ENCODE data around the gene MATN4.

MATN4 gene

DNA sequence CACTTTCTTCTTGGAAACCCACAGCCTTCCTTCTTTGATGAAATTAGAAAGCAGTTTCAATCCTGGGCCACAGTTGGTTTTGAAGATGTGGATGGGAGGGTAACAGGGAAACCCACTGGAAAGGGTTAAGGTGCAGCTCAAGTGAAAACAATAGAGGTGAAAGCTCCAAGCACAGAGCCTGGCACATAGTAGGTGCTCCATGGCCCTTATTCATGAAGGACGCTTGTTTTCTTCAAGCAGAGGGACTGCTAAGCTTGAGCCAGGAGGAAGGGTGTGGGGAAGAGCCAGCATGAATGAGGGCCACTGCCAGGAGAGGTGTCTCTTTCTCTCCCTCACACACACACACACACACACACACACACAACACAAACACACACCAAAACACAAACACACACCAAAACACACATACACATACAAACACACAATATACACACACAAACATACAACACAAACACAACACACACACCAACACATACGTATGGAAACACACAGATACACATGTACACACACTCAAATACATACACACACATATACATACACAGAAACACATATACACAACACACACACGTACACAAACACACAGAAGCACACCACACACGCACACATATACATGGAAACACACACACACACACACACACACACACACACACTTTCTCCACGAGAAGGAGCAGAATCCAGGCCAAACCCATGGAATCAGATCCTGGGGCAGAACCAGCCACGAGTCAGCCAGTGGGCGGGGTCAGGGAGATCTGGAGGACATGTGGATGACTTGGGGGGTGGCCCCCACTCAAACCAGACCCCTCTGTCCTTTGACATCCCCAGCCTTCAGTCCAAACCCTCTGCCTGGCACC is 25.2 kb downstream of the MATN4 start:
- Histone ChIP-seq H3K9ac (no peak overlapping the region), H3K27me3 (no peaks in the 10 kb centered on the region)

GRCh38 chr20:45279992-45280391 is 28.1 kb downstream of the MATN4 start:
- no peaks in the 10 kb centered on the region for H3K27me3 ChIP-seq
- no peak for TF ChIP-seq Cebpa-rat (IDR thresholded peaks at IDR 0.05)
- H4K20me1 ChIP-seq: no peaks in the 10 kb centered on the region
- no peaks in the 10 kb centered on the region for H3K36me3 ChIP-seq
- no peaks in the 10 kb centered on the region for H3K9me3 ChIP-seq
- no peak overlapping the region for H3K9ac ChIP-seq
- no peak overlapping the region for H3K27ac ChIP-seq
- no peak overlapping the region for H3K4me2 ChIP-seq
- 0 out of 2 replicates have a peak, but pooled peaks cover 4% of the 10 kb centered on the region for H3K4me1 ChIP-seq
- H3K4me3 ChIP-seq: no peak overlapping the region

More for the DNA sequence above, 25.2 kb downstream of the MATN4 start:
- Histone ChIP-seq H3K27ac (no peak overlapping the region), H3K9me3 (no peaks in the 10 kb centered on the region), H3K36me3 (no peaks in the 10 kb centered on the region), H3K4me3 (no peak overlapping the region), H4K20me1 (no peaks in the 10 kb centered on the region), H3K4me2 (no peak overlapping the region), H3K4me1 (0 out of 2 replicates have a peak, but pooled peaks cover 4% of the 10 kb centered on the region)
- TF ChIP-seq Cebpa-rat (IDR thresholded peaks at IDR 0.05): no peak

DNA sequence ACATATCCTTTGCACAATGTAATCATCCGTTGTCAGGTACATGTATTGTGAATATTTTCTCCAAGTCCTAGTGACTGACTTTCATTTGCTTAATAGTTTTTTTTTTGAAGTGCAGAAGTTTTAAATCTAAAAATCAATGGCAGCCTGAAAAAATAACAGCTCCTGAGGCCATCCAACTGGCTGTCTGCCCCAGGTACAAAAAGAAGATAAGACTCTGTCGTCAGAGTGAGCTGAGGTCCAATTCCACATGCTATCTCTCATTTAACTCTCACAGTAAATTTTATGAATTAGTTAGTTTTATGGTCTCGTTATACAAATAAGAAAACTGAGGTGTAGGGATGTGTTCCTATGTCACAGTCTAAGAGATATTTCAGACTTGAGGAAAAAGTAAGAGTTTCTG is 32.8 kb downstream of the MATN4 start:
- Histone ChIP-seq H3K4me2 (no peak overlapping the region), H4K20me1 (no peaks in the 10 kb centered on the region), H3K4me3 (no peak overlapping the region), H3K36me3 (no peaks in the 10 kb centered on the region), H3K9me3 (no peaks in the 10 kb centered on the region), H3K4me1 (no peaks in the 10 kb centered on the region), H3K9ac (no peak overlapping the region), H3K27me3 (no peaks in the 10 kb centered on the region), H3K27ac (no peak overlapping the region)
- no peak for TF ChIP-seq Cebpa-rat (IDR thresholded peaks at IDR 0.05)

GRCh38 chr20:45269754-45270270 is 38.3 kb downstream of the MATN4 start:
- H3K9me3 ChIP-seq: no peaks in the 10 kb centered on the region
- H3K4me3 ChIP-seq: no peak overlapping the region
- H3K9ac ChIP-seq: no peak overlapping the region
- TF ChIP-seq Cebpa-rat (IDR thresholded peaks at IDR 0.05): no peak
- no peak overlapping the region for H3K27ac ChIP-seq
- no peak overlapping the region for H3K4me2 ChIP-seq
- H3K4me1 ChIP-seq: no peaks in the 10 kb centered on the region
- H4K20me1 ChIP-seq: no peaks in the 10 kb centered on the region
- H3K36me3 ChIP-seq: no peaks in the 10 kb centered on the region
- no peaks in the 10 kb centered on the region for H3K27me3 ChIP-seq

GRCh38 chr20:45269056-45269455 is 39.0 kb downstream of the MATN4 start:
- Histone ChIP-seq H3K27me3 (no peaks in the 10 kb centered on the region), H3K27ac (no peak overlapping the region), H3K4me1 (no peaks in the 10 kb centered on the region), H3K4me3 (no peak overlapping the region), H3K9ac (no peak overlapping the region), H3K9me3 (no peaks in the 10 kb centered on the region), H4K20me1 (no peaks in the 10 kb centered on the region), H3K4me2 (no peak overlapping the region), H3K36me3 (no peaks in the 10 kb centered on the region)
- no peak for TF ChIP-seq Cebpa-rat (IDR thresholded peaks at IDR 0.05)

DNA sequence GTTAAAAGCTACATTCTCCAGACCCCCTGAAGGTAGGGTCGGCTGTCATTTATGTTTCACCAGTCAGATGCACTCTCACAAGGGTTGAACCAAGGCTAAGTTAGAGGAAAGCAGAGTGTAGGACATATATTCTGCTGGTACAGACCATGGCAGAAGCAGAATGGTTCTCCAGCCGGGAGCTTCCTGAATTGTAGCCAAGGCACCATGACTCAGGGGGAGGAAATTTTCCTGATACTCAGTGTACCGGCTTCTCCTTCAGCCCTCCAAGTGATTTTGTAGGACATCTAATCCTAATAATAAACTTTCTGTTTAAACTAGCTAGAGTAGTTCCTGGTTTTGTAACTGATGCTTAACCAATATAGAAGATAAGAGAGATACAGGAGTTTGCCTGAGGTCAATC is 39.6 kb downstream of the MATN4 start:
- Histone ChIP-seq H3K27ac (no peak overlapping the region), H3K4me2 (no peak overlapping the region), H3K27me3 (no peaks in the 10 kb centered on the region), H3K9me3 (no peaks in the 10 kb centered on the region), H3K4me1 (no peaks in the 10 kb centered on the region), H4K20me1 (no peaks in the 10 kb centered on the region), H3K36me3 (no peaks in the 10 kb centered on the region), H3K9ac (no peak overlapping the region), H3K4me3 (no peak overlapping the region)
- TF ChIP-seq Cebpa-rat (IDR thresholded peaks at IDR 0.05): no peak

GRCh38 chr20:45266977-45267376 is 41.1 kb downstream of the MATN4 start:
- H3K27ac ChIP-seq: no peak overlapping the region
- no peaks in the 10 kb centered on the region for H3K4me1 ChIP-seq
- no peaks in the 10 kb centered on the region for H4K20me1 ChIP-seq
- H3K9me3 ChIP-seq: no peaks in the 10 kb centered on the region
- no peak overlapping the region for H3K9ac ChIP-seq
- no peaks in the 10 kb centered on the region for H3K36me3 ChIP-seq
- H3K4me2 ChIP-seq: no peak overlapping the region
- H3K4me3 ChIP-seq: no peak overlapping the region
- H3K27me3 ChIP-seq: no peaks in the 10 kb centered on the region
- TF ChIP-seq Cebpa-rat (IDR thresholded peaks at IDR 0.05): no peak

GRCh38 chr20:45263556-45264266 is 44.4 kb downstream of the MATN4 start:
- H3K9ac ChIP-seq: no peak overlapping the region
- H3K9me3 ChIP-seq: no peaks in the 10 kb centered on the region
- H3K27ac ChIP-seq: no peak overlapping the region
- H3K27me3 ChIP-seq: no peaks in the 10 kb centered on the region
- no peaks in the 10 kb centered on the region for H3K36me3 ChIP-seq
- no peak overlapping the region for H3K4me3 ChIP-seq
- no peaks in the 10 kb centered on the region for H3K4me1 ChIP-seq
- H3K4me2 ChIP-seq: no peak overlapping the region
- no peak for TF ChIP-seq Cebpa-rat (IDR thresholded peaks at IDR 0.05)
- H4K20me1 ChIP-seq: no peaks in the 10 kb centered on the region

GRCh38 chr20:45258664-45259063 is 49.4 kb downstream of the MATN4 start:
- Histone ChIP-seq H3K27me3 (no peaks in the 10 kb centered on the region), H3K9me3 (no peaks in the 10 kb centered on the region), H3K27ac (no peak overlapping the region), H3K36me3 (no peaks in the 10 kb centered on the region), H3K4me2 (no peak overlapping the region), H3K4me1 (no peaks in the 10 kb centered on the region), H4K20me1 (no peaks in the 10 kb centered on the region), H3K4me3 (no peak overlapping the region), H3K9ac (no peak overlapping the region)
- no peak for TF ChIP-seq Cebpa-rat (IDR thresholded peaks at IDR 0.05)

GRCh38 chr20:45258259-45258658 is 49.8 kb downstream of the MATN4 start:
- Histone ChIP-seq H3K4me1 (no peaks in the 10 kb centered on the region), H3K9me3 (no peaks in the 10 kb centered on the region), H3K36me3 (no peaks in the 10 kb centered on the region), H3K4me2 (no peak overlapping the region), H3K27ac (no peak overlapping the region), H3K27me3 (no peaks in the 10 kb centered on the region), H4K20me1 (no peaks in the 10 kb centered on the region), H3K4me3 (no peak overlapping the region), H3K9ac (no peak overlapping the region)
- no peak for TF ChIP-seq Cebpa-rat (IDR thresholded peaks at IDR 0.05)

Data from BLaER1 (cell line).